Hematopoietic multipotent progenitor cell treated with erythropoietin and hydrocortisone succinate and interleukin-3 and kit ligand, for 8 days (in vitro differentiated cells): ENCODE results near the gene MED26.
"Not testable (repeated sequence)": the region's sequence is repeated elsewhere in the genome, so short reads cannot be mapped to it uniquely, and the experiment has no call there.

Source experiments
- DNase-seq: peaks from one replicate; pipeline ENCODE4 v3.0.0-alpha.2; 2015

Gene MED26

DNA sequence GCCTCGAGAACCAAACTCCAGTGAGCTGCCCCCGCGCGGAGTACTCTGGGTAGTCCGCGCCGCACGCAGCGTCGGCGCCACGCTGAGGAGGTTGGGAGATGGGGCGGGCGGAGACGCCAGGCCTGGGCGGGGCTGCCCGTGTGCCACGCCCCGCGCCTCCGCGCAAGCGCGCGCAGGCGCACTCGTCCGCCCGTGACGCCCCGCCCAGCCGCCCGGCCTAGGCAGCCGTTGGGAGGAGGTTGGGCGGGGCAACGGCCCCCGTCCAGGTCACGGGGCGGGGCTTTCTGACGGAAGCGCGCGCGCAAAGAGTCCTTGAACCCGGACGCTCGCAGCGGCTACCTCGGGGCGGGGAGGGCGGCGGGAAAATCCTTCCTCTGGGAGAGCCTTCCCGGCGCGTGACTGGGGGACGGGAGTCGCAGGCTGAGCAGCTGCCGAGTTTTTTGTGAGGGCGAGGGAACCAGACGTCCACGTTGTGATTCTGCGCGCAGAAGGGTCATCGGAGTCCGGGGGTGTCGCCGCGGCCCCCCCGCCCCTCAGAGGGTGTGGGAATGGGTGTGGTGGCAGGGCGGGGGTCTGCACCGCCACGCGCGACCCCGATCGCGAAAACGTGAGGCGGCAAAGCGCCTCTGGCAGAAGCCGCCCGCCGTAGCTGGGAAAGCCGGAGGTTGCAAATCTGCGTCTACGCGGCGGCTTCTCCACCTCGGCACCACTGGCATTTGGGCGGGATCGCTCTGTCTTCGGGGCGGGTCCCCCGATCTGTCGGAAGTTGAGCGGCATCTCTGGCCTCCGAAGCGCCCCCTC lies at the start of gene MED26:
MED26 (minus strand) TSS at position 22 of the 801 bp plus-strand sequence. CDS start 261 bp downstream, outside the sequence.
- DNase-seq: peak; percentile 92

DNA sequence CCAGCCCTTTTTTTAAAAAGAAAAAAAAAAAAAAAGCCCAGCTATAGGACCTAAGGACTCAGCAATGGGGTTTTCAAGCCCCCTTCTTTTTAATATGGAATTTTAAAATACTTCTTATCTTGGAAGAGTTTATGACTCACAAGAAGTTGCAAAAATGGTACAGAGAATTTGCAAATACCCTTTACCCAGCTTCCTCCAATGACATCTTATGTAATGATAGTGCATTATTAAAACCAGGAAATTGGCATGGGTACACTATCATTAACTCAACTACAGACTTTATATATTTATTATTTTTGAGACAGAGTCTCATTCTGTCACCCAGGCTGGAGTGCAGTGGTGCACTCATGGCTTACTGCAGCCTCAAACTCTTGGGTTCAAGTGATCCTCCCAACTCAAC lies 49.1 kb upstream of the MED26 start:
- no peak for DNase-seq

DNA sequence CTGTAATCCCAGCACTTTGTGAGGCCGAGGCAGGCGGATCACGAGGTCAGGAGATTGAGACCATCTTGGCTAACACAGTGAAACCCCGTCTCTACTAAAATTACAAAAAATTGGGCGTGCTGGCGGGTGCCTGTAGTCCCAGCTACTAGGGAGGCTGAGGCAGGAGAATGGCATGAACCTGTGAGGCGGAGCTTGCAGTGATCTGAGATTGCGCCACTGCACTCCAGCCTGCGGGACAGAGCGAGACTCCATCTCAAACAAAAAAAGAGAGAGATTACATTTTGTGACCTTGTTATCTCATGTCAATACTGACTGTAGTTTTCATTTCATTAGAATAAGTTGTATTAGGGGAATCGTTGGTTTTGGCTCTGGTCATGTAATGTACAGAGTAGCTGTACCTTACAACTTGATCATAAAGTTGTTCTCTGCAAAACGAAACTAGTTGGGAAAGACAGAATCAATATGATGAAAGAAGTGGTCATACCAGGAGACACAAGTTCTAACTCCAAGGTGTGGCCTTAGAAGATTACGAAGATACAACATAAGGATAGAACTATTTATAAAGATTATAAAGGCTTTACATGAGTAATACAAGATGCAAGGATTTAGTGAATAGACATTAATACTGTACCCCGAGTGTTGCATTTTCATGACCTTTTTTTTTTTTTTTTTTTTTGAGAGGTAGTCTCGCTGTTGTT lies 48.2 kb upstream of the MED26 start:
- no peak for DNase-seq

- not testable (repeated sequence) for DNase-seq
Observed at GRCh38 chr19:16673839-16674238, 45.8 kb upstream of the MED26 start.

- no peak for DNase-seq
Observed at GRCh38 chr19:16673231-16673630, 45.2 kb upstream of the MED26 start.

GRCh38 chr19:16671652-16672274 lies 43.8 kb upstream of the MED26 start:
- no peak for DNase-seq

GRCh38 chr19:16670291-16670690 lies 42.3 kb upstream of the MED26 start:
- DNase-seq: no peak

GRCh38 chr19:16668702-16669101 lies 40.7 kb upstream of the MED26 start:
- DNase-seq: not testable (repeated sequence)

GRCh38 chr19:16668176-16668575 lies 40.2 kb upstream of the MED26 start:
- DNase-seq: no peak

- no peak for DNase-seq
Observed at GRCh38 chr19:16661480-16662034, 33.6 kb upstream of the MED26 start.

- DNase-seq: no peak
Observed at GRCh38 chr19:16660763-16661479, 32.9 kb upstream of the MED26 start, which contains the start of gene TMEM38A. TSS of gene TMEM38A (plus strand) at chr19:16661139. CDS start at chr19:16661218, 79 bp downstream.

GRCh38 chr19:16659832-16660708 lies 32.1 kb upstream of the MED26 start, which contains the start of gene SMIM7:
TSS of gene SMIM7 (minus strand) at chr19:16660144. CDS start at chr19:16660110, 34 bp downstream.
- peak; percentile 99 for DNase-seq

- no peak for DNase-seq
Observed at GRCh38 chr19:16659464-16659831, 31.4 kb upstream of the MED26 start.

DNA sequence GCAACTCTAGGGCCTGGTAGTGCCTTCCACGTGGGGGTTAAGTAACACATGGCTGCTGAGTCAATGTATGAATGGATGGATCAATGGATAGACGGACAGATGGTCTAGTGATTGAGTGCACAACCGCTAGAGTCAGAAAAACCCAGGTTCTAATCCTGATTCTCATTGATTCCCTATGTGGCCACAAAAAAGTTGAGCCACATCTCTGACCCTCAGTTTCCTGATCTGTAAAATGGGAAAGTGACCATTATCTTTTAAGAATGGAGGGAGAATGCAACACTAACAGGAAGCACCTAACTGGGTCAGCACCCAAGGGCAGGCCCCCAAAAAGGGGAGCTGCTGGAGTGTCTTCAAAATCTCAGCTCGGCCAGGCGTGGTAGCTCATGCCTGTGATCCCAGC lies 29.4 kb upstream of the MED26 start:
- DNase-seq: no peak

DNA sequence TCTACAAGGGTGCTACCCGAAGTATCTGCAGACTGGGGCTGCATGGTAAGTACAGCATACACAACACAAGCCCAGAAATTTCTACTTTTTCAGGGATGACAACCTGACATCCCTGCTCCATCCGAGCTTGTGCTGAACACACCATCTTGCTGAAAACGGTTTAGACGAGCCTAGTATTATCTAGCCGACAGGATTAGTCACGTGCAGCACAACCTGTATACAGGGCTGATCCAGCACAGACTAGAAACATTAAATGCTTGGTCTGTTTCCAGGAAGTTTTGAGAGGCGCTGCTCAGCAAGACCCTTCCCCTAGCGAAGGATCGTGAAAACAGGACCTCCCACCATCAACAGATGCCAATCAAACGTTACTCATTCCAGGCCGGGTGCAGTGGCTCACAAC lies 27.7 kb upstream of the MED26 start:
- DNase-seq: no peak

DNA sequence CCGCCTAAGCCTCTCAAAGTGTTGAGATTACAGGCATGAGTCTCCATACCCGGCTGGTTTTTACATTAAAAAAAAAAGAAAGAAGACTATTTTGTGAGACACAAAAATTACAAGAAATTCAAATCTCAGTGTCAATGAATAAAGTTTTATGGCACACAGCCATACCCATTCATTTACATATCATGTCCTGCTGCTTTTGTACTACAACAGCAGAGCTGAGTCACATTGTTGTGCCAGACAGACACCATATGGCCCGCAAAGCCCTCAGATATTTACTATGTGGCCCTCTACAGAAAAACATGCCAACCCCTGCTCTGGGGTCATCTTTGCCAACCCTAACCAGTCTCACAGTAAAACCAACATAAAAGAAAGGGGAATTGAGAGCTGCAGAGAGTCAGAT lies 26.6 kb upstream of the MED26 start:
- no peak for DNase-seq

- DNase-seq: peak; percentile 32
Observed at GRCh38 chr19:16654140-16654539, 26.1 kb upstream of the MED26 start.

DNA sequence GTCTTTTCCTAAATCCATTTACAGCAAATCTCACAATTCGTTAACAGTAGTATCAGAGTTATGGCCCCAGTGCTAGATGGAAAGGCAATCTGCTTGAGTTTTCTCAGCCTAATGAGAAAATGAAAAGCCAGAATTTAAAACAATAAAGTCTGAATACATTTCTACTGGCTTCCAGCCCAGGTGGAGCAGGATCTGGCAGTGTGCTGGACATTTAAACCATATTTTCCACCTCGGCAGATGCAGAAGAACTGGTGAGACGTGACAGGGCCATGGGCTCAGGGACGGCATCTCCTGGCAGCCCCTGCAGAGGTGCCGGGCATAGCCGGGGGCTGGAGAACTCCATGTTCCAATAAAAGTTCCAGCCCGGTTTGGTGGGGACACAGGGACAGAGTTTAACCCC lies 24.9 kb upstream of the MED26 start:
- DNase-seq: no peak

DNA sequence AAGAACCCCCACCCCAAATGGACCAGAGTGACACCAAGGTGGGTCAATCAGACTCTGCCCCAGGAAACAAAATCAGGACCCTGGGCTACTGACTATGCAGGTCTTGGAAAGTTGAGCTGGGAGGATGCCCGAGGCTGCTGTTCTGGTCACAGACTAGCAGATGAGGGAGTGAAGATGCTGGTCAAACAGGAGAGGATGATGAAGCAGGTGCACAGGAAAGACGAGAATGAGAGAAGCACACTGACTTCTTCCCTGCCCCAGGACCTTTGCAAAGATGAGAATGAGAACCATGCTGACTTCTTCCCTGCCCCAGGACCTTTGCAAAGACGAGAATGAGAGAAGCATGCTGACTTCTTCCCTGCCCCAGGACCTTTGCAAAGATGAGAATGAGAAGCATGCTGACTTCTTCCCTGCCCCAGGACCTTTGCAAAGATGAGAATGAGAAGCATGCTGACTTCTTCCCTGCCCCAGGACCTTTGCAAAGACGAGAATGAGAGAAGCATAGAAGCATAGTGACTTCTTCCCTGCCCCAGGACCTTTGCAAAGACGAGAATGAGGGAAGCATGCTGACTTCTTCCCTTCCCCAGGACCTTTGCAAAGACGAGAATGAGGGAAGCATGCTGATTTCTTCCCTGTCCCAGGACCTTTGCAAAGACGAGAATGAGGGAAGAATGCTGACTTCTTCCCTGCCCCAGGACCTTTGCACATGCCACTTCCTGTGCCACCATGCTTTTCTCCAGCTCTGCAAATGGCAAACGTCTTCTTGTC lies 23.6 kb upstream of the MED26 start:
- DNase-seq: not testable (repeated sequence)

DNA sequence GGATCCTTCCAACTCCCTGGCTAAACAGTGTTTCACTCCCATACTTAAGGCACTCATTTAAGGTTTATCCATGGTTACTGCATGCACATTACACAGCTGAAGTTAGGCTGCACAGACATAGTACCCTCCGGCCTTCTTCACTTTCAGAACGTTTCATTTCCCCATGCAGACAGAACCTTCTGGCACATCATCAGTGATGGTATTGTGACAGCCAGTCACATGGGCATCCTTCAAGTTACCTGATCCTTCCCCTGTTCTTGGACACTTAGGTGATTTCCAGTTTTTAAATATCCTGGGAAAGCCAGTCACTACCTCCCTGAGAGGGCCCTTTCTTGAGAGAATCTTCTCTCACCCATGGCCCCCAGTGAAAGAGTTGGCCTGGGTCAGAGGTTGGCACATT lies 22.8 kb upstream of the MED26 start:
- DNase-seq: no peak

DNA sequence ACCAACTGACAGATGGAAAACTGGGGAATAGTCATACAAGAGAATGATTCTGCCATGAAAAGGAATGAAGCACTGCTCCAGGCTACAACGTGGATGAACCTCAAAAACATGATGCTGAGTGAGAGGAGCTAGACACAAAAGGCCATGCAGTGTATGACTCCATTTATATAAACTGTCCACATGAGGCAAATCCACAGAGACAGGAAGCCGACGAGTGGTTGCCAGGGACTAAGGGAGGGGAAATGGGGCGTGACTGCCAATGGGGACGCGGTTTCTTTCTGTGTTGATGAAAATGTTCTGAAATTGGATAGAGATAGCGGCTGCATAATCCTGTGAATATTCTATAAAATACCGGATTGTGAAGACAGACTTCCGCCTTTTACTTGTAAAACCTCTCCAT lies 21.7 kb upstream of the MED26 start:
- no peak for DNase-seq
